GM18502 (cell line): ENCODE results near the gene CIRBP.

Experiments
- ATAC-seq: cut with Tn5 transposase; IDR thresholded peaks from one replicate; pipeline ENCODE4 v1.9.1; 2021; ENCODE audit warnings: mild to moderate bottlenecking; ENCODE audit not compliant: unreplicated experiment, poor library complexity

Gene CIRBP

DNA sequence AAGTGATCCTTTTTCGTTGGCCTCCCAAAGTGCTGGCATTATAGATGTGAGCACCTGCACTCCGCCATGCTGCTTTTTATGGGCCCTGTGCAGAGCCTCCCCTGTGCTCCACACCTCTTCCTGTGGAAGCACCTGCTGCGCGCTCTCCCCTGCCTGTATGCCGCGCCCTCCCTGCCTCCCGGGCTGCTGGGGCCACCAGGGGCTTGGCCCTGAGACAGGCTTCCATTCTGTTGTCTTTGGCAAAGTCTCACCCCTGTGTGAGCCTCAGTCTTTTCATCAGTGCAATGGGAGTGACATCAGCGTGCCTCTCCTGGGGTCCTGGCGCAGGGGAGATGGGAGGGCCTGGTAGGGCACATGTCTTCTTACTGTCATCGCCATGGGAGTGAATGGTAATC is 7.5 kb downstream of the CIRBP start:
- ATAC-seq: no peak

DNA sequence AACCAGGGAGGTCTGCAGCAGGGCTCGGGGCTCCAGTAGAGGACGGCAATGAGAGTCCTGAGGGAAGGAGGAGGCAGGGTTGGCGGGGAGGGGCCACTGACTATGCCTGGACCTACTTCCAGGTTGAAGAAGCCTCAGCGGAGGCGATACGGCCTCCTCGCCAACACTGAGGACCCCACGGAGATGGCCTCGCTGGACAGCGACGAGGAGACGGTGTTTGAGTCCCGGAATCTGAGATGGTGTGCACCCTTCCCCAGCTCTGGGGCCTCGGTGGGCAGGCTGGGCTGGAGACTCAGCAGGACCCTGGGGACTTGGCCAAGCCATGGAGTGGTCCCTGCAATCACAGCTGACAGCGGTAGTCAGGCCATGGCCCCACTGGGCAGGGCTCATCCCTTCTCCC is 7.9 kb downstream of the CIRBP start:
- ATAC-seq: no peak

DNA sequence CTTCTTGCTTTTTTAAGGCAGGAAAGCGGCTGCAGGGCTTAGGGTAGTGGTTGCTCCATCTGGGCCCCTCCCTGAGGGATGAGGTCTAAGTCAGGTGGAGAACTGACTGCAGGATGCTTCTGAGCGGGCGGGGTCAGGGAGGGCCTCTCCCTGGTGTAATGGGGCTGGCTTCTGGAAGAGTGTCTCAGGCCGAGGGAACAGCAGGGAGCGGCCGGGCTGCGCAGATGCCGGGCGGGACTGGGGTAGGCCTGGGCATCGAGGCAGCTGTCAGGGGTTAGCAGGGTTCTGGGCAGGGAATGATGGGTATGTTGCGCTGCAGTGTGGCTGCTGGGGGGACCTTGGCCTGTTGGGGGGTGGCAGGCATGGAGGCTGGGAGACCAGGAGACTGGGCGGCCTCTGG is 8.9 kb downstream of the CIRBP start:
- no peak for ATAC-seq

DNA sequence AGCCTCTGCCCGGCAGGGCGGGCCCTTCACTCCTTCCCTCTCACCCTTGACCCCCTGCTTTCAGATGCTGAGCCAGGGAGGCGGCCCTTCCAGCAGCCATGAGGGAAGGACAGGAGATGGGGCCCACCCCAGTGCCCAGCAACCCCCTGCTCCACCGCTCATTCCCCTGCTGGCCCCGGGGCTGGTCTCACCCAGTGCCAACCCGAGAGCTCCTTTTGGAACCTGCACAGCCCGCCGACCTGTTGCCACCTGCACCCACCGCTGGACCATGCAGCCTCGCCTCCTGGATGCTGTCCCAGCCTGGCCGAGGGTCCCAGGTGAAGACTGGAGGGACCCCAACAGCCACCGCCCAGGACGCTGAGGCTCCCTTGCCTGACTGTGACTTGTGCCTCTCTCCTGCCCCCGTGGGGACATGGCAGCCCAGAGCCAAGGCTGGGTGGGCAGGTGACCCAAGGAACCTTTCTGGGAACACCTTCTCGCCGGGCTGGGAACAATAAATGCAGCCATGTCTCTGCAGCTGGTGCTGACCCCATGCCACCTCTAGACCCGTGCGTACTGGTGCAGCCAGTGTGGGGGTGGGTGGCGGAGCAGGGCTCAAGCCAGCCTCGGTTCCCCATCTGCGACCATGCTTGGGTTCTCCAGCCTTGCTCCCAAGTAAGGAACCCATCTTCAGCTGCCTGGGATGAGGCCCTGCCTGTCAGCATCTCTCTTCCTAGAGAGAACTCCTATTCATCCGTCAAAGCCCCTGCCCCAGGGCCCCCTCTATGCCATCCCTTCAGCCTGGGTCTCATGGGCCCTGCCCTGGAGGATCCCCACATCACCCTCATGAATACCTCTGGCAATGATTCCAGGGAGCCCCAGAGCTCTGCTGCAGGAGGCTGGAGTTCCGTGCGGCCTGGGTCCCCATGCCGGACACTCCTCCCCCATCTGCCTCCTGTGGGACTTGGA is 9.9 kb downstream of the CIRBP start:
- ATAC-seq: no peak

DNA sequence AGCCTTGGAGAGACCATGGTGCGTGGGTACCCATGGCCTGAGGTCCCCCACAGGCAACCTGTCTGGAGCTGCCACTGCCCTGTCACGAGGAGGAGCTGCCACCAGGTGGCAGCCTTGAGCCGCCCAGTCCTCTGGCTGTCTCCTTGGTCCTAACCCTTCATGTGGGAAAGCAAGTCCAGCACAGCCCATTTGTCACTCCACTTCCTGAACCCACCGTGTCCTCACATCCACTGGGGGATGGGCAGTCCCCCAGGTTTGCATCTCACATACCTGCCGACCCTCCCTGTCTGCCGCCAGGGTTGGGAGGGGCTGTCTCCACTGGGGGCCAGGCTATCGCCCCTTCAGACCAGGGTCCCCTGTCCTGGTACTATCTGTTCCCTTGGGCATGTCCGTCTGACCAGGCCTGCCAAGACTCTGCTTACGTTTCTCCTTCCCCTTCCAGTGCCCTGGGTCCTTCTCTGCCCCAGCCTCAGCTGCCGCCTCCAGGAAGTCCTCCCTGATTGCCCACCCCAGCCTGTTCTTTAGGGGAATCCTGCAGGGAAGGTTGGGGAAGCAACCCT is 10.7 kb downstream of the CIRBP start:
- no peak for ATAC-seq

DNA sequence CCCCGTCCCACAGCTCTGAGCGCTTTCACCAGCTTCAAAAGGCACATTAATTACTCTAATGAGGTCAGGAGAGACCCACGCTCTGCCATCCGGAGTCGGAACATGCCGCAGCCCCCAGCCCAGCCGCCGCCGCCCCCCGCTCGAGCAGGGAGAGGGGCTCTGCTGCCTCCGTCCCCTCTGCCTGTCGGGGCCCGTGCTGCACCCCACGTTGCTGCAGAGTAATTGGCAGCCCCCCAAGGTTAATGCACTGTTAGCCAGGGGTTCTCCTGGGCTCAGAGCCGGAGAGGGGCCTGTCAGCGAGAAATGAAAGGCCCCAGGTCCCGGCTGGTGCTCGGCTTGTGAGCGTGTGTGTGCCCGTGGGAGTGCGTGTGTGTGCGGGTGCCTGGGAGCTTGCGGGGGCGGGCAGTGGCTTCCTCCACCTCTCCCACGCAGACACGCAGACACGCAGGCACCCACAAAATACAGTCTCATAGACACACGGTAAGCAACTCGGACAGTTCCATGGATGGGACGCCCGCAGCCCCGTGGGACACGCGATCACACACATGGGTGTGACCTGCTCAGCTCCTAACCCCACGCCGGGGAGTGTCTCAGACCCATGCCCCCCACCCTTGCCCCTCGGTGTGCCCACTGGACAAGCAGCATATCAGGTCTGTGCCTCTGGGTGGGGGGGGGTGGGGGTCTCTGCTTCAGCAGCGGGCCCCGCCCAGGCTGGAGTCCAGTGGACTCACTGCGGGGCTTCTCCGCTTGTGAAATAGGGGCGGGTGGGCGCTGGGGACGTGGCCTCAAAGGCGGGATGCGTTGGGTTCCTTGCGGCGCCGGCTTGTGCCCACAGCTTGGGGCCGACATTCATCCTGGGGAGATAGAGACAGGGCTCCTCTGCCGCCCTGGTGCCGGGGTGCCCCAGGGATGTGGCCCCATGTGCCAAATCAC is 11.8 kb downstream of the CIRBP start:
- no peak for ATAC-seq

DNA sequence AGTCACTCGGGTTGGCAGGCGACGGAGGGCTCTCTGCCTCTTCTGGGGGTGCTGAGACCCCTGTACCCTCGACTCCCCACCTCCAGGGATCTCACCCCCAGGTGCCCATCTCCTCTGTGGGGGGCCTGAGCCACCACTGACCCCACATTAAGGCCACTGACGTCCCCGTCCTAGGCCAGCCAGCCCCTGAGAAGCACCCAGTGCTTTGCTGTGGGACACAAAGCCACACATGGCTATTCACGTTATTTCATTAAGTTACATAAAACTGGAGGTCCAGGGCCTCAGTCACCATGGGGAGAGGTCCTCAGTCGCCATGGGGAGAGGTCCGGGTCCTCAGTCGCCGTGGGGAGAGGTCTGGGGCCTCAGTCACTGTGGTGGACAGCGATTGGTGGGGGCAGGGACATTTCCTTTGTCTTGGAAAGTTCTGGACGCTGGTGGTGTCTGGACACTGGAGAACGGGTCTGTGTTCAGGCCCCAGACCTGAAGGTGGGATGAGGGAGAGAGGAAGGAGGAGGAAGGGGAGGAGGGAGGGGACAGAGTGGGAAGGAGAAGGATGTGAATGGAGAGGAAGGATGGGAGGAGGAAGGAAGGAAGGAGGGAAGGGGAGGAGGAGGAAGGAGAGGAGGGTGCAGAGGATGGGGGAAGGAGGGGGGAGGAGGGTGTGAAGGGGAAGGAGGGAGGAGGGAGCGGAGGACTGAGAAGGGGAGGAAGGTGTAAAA is 12.6 kb downstream of the CIRBP start:
- ATAC-seq: no peak

DNA sequence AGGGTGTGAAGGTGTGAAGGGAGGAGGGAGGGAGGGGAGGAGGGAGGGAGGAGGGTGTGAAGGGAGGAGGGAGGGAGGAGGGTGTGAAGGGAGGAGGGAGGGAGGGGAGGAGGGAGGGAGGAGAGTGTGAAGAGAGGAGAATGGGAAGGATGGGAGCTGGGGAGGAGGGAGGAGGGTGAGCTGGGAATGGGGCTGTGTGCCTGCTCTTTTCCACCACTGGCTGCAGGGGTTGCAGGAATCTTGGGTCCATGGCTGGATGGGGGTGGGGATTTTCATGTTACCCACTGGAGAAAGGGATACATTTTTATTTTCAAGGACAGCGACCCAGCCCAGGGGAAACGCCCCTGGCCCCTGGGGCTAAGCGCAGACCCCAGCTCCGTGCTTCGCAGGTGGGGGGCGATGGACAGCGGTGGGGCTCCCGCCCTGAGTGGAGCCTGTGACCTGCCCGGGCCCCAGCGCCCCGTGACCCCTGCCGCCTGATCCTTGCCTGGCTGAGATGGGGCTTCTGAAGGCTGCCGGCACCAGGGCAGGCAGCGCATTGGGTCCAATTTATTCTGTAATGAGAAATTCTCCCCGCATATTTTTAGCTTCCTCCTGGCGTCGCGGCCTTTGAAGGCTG is 13.6 kb downstream of the CIRBP start:
- no peak for ATAC-seq

DNA sequence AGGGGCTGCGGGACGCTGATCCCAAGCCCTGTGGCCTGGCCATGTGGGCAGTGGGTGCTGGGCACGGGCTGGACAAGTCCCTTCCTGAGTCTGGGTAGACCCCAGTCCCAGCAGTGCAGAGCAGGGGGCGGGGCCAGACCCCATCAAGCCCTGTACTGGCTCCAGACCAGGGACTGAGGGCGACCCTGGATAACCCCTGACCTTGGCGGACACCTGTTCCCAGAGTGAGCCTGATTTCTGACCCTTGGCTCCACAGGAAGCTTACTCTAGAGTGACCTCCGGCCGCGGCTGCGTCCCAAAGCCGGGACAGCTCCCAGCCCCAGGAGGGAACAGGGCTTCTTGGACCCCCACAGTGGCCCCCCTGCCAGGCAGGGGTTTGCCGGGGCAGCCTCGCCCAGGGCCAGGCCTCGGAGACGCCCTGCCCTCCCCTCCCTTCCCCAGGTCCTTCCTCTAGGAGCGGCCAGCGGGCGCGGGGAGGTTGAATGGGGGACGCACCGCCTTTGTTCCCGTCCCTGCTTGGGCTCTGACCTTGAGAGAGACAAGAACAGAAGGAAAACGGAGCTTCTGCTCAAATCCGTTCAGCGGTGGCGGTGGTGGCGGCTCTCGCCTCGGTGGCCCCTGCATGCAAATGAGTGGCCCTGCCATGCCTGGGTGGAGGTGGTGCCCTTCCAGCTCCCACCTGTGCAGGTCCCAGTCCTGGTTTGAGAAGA is 14.2 kb downstream of the CIRBP start:
- no peak for ATAC-seq

DNA sequence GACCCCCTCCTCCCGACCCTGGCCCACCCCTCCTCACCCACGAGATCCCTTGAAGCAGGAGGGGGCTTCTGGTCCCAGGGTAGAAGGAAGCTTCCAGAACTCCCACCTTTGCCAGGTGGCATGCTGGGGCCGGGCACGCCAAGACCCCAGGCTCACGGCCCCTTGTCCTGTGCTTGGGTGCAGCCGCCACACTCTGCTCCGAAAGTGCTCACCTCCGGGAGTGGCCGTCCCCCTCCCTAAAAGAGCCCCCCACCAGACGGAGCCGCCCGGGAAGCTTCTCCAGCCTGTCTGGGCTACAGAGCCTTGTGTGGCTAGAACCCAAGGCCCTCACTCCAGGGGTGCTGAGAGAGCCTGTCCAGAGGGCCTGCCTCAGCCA is 14.8 kb downstream of the CIRBP start:
- ATAC-seq: no peak

DNA sequence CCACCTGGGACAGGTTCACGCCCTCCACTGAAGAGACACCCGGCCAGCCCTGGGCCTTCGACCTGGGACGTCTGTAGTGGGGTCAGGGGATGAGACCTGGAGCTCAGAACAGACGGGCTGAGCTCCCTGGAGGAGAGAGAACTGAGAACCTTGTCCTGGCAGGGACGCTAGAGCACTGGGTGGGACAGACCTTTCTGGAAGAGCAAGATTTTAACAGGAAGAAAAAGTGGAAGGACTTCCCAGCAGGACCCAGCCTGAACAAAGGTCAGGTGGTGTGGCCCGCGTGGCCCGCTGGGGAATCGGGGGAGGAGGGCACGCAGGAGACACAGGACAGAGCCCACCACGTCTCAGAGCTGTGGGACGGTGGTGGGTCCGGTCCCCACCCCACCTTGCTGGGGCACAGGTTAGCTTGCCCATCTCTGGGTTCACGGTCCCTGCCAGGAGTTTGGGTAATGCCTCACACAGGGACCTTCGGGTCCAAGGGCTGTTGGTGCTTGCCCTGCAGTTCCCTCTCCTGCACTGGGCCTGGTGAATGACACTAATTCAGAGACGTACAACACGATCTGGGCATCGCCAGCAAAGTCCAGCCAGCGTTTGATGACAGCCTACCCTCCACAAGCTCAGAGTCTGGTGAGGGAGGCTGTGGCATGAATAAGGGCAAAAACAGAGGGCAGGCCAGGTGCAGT is 15.3 kb downstream of the CIRBP start:
- ATAC-seq: no peak

DNA sequence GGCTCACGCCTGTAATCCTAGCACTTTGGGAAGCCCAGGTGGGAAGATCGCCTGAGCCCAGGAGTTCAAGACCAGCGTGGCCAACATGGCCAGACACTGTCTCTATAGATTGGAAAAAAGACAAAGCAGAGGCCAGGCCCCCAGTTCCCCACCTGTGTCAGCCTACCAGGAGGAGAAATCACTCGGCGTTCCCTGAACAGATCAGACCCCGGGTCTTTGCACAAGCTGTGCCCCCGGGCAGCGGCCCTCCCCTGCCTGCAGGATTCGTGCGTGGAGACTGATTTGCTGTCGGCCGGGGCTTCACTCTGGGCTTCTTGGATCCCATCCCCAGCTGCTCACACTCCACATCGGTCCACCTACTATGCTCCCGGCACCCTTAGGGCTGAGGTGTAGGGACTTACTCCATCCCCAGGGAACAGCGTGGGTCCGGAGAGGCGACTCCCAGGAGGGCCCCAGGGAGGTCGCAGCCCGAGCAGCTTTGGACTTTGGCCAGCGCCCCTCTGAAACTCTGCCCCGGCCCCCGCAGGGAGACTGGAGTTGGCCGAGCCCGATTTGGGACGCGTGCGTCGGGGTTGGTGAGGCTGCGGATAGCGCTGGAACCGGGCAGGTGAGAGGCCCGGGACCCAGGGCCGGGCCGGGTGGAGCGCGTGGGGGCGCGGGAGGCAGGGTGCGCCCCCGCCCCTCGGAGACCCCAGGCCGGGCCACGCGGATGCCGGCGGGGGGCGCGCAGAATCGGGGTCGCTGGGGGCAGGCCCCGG is 16.0 kb downstream of the CIRBP start:
- ATAC-seq: no peak

DNA sequence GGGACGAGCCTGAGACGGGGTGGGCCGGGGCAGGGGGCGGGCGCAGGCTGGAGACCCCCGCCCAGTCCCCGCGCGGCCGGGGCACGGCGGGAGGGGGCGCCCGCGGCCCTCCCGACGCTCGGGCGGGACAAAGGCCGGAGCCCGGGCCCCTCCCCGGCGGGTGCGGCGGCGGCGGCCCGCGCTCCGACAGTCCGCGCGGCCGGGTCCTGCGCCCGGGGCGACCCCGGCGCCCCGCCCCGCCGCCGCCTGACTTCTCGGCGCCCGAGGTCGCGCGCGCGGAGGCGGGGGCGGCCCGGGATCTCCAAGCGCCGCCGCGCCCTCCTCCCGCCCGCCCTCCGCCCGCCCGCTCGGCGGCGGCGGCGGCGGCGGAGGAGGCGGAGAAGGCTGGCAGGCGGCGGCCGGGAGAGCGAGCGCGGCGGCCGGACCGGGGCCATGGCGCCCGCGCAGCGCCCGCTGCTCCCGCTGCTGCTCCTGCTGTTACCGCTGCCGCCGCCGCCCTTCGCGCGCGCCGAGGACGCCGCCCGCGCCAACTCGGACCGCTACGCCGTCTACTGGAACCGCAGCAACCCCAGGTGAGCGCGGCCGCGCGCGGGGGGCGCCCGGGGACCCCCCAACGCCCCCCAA is 16.7 kb downstream of the CIRBP start, which contains the start of gene EFNA2:
Gene EFNA2 (plus strand): TSS at position 137 of the 624 bp plus-strand sequence. CDS start 296 bp downstream, at position 433.
- ATAC-seq: no peak

DNA sequence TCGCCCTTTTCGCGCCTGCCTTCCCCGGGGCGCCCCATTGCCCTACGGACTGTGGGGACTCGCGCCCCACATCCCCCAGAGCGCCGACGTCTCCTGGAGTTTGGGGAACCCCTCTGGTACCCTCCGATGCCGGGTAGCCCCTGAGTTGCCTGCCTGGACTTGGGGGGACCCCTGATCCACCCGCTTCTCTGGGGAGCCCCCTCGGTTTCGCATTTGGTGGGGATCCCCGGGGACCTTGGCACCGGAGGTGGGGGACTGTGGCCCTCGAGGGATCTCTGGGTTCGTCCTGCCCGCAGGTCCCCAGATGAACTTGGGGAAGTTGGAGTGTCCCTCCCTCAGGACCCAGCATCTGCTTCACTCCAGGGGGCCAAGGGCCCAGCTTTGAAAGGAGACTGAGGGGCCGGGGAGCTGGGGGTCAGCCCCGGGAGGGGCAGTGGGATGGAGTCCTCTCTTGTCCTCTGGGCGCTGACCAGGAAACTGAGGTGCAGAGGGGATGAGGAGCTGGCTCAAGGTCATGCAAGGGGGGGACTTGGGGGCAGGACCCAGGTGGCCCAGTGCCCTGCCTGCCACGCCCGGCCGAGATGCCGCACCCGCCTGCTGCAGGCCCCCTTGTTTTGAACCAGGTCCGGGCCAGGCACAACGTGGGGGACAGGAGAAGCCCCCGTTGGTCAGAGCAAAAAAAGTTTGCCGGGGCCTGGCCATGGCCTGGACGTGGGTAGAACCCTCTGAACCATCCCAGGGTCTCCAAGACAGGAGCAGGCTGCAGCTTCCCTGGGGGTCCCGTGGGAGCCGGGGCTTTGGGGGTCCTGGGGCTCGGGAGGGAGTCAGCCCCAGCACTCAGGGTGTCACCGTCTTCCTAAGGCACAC is 17.6 kb downstream of the CIRBP start:
- ATAC-seq: no peak

DNA sequence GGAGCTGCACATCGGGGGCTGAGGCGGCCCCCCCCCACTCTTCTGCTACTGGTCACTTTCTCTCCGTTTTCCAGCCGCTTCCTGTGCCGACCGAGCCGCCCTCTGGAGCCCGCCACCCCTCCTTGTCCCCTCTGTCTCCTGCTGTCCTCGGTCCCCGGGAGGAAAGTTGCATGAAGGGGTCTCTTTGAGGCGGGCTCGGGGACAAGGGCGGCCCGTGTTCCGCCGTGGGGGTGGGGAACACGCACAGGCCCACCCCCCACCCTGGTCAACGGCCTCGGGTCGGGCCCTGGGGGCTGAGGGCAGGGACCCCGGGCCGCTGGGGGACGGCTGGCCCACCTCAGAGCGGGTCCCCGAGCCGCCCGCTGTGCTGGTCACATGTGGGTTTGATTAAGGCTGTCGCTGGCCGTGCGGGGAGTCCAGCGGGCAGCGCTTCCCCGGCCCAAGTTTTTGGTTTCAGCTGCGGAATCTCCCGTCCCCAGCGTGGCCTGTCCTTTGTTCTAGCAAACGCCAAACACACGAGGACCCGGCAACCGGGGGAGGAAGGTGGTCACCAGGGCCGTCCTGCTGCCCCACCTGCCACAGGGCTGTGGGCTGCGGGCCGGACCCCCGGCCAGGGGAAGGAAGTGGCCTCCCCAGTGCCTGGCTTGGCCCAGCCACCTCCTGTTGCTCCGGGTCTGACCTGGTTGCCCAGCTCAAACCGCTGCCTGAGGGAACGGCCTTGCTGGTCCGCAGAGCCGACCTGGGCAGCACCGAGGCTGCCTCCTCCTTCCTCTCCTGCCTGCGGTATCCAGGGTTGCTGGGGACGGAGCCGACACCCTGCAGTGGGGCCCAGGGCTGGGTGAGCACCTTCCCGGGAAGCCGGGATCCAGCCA is 18.5 kb downstream of the CIRBP start:
- no peak for ATAC-seq

DNA sequence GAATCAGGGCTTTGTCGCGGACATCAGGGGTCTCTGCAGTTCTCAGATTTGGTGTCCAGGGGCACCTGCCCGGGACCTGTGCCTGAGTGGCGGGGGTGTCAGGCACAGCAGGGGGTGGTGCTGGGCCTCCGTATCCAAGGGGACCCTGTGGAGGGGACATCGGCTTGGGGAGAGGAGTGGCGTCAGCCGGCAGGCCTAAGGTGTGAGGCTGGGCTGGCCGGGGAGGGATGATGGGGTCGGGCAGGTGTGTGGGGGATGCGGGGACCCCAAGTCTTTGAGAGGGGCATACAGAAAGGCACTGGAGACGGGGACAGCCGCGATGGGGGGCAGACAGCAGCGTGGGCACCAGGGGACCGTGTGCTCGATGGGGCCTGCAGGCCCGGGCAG is 19.1 kb downstream of the CIRBP start:
- no peak for ATAC-seq
